BE2C (cell line): ENCODE data around the gene THADA.

Experiments used
- DNase-seq: peaks from one replicate; pipeline ENCODE4 v3.0.0-alpha.2; 2020
- H3K27me3 ChIP-seq: fragments of 250-450 bp; sonication (Bioruptor Pico); 2 replicates; pipeline ENCODE4 v1.5.1; 2020; ENCODE audit warnings: mild to moderate bottlenecking
- H3K36me3 ChIP-seq: fragments of 250-450 bp; sonication (Bioruptor Pico); 2 replicates; pipeline ENCODE4 v1.5.1; 2020; ENCODE audit warnings: mild to moderate bottlenecking
- H3K4me1 ChIP-seq: fragments of 250-450 bp; sonication (Bioruptor Pico); 2 replicates; pipeline ENCODE4 v1.5.1; 2020
- H3K4me3 ChIP-seq: 2 replicates; pipeline ENCODE4 v1.5.1; 2011; ENCODE audit warnings: low read depth, low read length
- H3K9me3 ChIP-seq: fragments of 250-450 bp; sonication (Bioruptor Pico); 2 replicates; pipeline ENCODE4 v1.5.1; 2020
- CTCF ChIP-seq: IDR thresholded peaks from 2 replicates; pipeline ENCODE4 v1.5.1; 2012; ENCODE audit warnings: mild to moderate bottlenecking, low read depth, low read length

Gene THADA

GRCh38 chr2:43363120-43363519, 232.7 kb downstream of the THADA start:
- H3K27me3 ChIP-seq = no peaks in the 10 kb centered on the region
- no peak for TF ChIP-seq CTCF
- no peaks in the 10 kb centered on the region for H3K36me3 ChIP-seq
- peaks cover 3% of the 10 kb centered on the region; the same call in 1 of the 2 replicates for H3K4me1 ChIP-seq
- no peak for DNase-seq
- no peaks in the 10 kb centered on the region for H3K9me3 ChIP-seq
- H3K4me3 ChIP-seq = no peak overlapping the region

- Histone ChIP-seq H3K27me3 (no peaks in the 10 kb centered on the region), H3K9me3 (no peaks in the 10 kb centered on the region), H3K36me3 (no peaks in the 10 kb centered on the region), H3K4me1 (peaks cover 3% of the 10 kb centered on the region; the same call in 1 of the 2 replicates), H3K4me3 (no peak overlapping the region)
- DNase-seq = no peak
- no peak for TF ChIP-seq CTCF
These were observed 234.6 kb downstream of the THADA start for GRCh38 chr2:43361286-43361685.

GRCh38 chr2:43360137-43360536, 235.7 kb downstream of the THADA start:
- H3K4me1 ChIP-seq = peaks cover 3% of the 10 kb centered on the region; the same call in 1 of the 2 replicates
- H3K36me3 ChIP-seq = no peaks in the 10 kb centered on the region
- no peaks in the 10 kb centered on the region for H3K27me3 ChIP-seq
- DNase-seq = no peak
- no peaks in the 10 kb centered on the region for H3K9me3 ChIP-seq
- TF ChIP-seq CTCF = no peak
- H3K4me3 ChIP-seq = no peak overlapping the region

- no peak for DNase-seq
- Histone ChIP-seq H3K4me1 (peaks cover 3% of the 10 kb centered on the region; the same call in 1 of the 2 replicates), H3K27me3 (no peaks in the 10 kb centered on the region), H3K9me3 (no peaks in the 10 kb centered on the region), H3K4me3 (no peak overlapping the region), H3K36me3 (no peaks in the 10 kb centered on the region)
- TF ChIP-seq CTCF = no peak
These were observed 237.2 kb downstream of the THADA start for GRCh38 chr2:43358410-43359201.

DNA sequence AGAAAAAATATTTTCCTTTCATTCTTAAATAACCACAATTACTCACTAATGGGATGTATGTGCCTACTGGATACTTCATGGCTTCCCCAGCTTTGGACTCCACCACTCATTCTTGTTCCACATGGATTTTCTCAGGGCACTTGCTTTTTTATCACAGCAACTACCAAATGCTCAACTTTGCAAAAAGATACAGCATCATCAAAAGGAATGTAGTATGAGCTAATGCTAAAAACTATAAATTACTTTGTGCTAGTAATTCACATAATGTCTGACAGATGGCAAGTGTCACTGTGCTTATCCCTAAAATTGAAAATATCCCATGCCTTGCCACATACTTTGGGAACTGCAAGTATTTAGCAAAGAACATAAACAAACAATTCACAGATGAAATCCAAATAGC, 239.1 kb downstream of the THADA start:
- no peaks in the 10 kb centered on the region; the same call in 1 of the 2 replicates for H3K9me3 ChIP-seq
- no peaks in the 10 kb centered on the region for H3K36me3 ChIP-seq
- DNase-seq = no peak
- no peak overlapping the region for H3K4me3 ChIP-seq
- no peak for TF ChIP-seq CTCF
- H3K4me1 ChIP-seq = peaks cover 3% of the 10 kb centered on the region; the same call in 1 of the 2 replicates
- H3K27me3 ChIP-seq = no peaks in the 10 kb centered on the region

DNA sequence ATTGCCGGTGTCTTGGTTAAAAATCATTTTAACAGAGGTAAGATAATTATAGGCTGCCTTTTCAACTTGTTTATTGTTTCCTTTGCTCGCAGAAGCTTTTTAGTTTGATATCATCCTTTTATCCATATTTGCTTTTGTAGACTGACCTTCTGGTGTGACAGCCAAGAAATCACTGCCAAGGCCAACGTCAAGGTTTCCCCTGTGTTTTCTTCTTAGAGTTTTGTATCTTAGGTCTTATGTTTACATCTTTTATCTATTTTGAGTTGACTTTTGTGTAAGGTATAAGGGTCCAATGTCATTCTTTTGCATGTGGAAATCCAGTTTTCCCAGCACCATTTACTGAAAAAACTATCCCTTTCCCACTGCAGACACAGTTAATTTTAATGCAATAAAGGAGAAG, 240.4 kb downstream of the THADA start:
- H3K4me1 ChIP-seq = peaks cover 2% of the 10 kb centered on the region; the same call in 1 of the 2 replicates
- TF ChIP-seq CTCF = no peak
- no peak overlapping the region for H3K4me3 ChIP-seq
- no peaks in the 10 kb centered on the region; the same call in 1 of the 2 replicates for H3K9me3 ChIP-seq
- no peaks in the 10 kb centered on the region for H3K27me3 ChIP-seq
- H3K36me3 ChIP-seq = no peaks in the 10 kb centered on the region
- DNase-seq = no peak
